NB4 (cell line): Measurements from ENCODE around the gene MRE11.

ENCODE experiments used
- MYC ChIP-seq: IDR thresholded peaks from 2 replicates; pipeline ENCODE4 v1.6.1; 2011; ENCODE audit warnings: low read depth, low read length
- POLR2A ChIP-seq: IDR thresholded peaks from 2 replicates; pipeline ENCODE4 v1.6.1; 2011; ENCODE audit warnings: mild to moderate bottlenecking; ENCODE audit not compliant: insufficient read length; ENCODE audit errors: extremely low read depth
- TF ChIP-seq, protein P1 (sequence below): IDR thresholded peaks from one replicate; pipeline ENCODE4 v1.5.1; 2012; ENCODE audit warnings: low read depth, low read length

- TF ChIP-seq, protein P1, sequence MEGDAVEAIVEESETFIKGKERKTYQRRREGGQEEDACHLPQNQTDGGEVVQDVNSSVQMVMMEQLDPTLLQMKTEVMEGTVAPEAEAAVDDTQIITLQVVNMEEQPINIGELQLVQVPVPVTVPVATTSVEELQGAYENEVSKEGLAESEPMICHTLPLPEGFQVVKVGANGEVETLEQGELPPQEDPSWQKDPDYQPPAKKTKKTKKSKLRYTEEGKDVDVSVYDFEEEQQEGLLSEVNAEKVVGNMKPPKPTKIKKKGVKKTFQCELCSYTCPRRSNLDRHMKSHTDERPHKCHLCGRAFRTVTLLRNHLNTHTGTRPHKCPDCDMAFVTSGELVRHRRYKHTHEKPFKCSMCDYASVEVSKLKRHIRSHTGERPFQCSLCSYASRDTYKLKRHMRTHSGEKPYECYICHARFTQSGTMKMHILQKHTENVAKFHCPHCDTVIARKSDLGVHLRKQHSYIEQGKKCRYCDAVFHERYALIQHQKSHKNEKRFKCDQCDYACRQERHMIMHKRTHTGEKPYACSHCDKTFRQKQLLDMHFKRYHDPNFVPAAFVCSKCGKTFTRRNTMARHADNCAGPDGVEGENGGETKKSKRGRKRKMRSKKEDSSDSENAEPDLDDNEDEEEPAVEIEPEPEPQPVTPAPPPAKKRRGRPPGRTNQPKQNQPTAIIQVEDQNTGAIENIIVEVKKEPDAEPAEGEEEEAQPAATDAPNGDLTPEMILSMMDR, result no peak
- TF ChIP-seq POLR2A, result no peak
- no peak for TF ChIP-seq MYC
Observed at GRCh38 chr11:94400839-94401772, 92.5 kb downstream of the MRE11 start, which contains the start of gene GPR83.
